Keratinocyte (primary cell): ENCODE results near the gene TMEM217.

Source experiments
- CTCF ChIP-seq, 3 experiments: IDR thresholded peaks in 1 of 3; conservative IDR thresholded peaks in 1 of 3; optimal IDR thresholded peaks in 1 of 3; 2 replicates in 2 of 3; 3 replicates in 1 of 3; pipeline versions ENCODE3 to v1.5.1; 2011; ENCODE audit warnings: low read length in 3 of 3, mild to moderate bottlenecking in 3 of 3, moderate library complexity in 2 of 3, control low read depth in 1 of 3, inconsistent platforms in 1 of 3; ENCODE audit not compliant: insufficient read depth in 2 of 3; ENCODE audit errors: extremely low read depth in 1 of 3
- EZH2 ChIP-seq: IDR thresholded peaks from one replicate; pipeline ENCODE4 v1.6.1; 2012; ENCODE audit warnings: inconsistent platforms, mild to moderate bottlenecking, low read length, moderate library complexity

GRCh38 chr6:37280162-37280887 lies 22.4 kb upstream of the TMEM217 start:
- no peak for TF ChIP-seq CTCF (optimal IDR thresholded peaks at IDR 0.05 in 1 of 3, IDR thresholded peaks at IDR 0.05 in 1 of 3, conservative IDR thresholded peaks at IDR 0.05 in 1 of 3; ENCODE audit: extremely low read depth in 1 of 3, insufficient read depth in 2 of 3, low read length in 3 of 3)
- no peak for TF ChIP-seq EZH2
